ENCODE data around the gene PHF21B.

Gene PHF21B

DNA sequence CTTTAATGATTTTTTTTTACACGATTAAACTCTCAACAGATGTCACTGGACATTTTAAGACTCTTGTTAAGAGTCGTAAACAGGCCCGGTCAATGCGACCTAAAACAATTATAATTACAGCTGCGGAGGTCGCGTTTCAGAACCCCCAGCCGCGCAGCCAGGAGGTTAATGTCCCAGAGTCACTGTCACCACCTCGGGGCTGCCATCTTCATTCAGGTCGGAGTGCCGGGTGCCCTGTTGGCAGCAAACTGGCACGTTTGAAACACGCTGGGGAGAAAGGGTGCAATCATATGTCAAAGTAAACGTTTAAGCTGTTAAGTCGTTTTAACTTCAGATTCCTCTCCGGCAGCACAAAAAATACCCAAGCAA, 711 bp upstream of the PHF21B start:
- DNase-seq, result no peak

- no peak for DNase-seq
Measured at GRCh38 chr22:45008751-45009605, 827 bp downstream of the PHF21B start.

DNA sequence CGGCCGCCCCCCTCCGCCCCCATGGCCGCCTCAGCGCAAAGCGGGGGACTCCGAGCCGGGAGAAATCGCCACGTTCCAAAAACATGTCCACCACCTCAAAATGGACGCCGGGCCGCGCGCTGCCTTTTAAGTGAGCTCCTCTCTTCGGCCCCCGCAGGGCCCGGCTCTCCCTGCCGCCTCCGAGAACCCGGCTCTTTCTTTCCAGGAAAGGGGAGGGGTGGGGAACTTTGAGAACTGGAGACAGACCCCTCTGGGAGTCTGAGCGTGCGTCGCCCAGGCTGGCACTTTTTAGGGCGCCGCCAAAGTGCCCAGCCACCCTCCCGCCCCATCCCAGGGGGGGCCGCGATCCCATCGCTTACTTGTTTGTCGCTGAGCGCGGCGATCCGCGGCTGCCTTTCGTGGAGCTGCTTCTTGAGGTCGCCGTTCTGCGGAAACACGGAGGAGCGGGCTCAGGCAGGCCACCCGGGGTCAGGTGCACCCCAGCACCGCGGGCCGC, 1.6 kb downstream of the PHF21B start:
- no peak for DNase-seq

GRCh38 chr22:45007391-45008185, 2.2 kb downstream of the PHF21B start:
- no peak for DNase-seq

- DNase-seq, result no peak
Measured at GRCh38 chr22:45006964-45007390, 2.8 kb downstream of the PHF21B start.

- no peak for DNase-seq
Measured at GRCh38 chr22:45006111-45006963, 3.5 kb downstream of the PHF21B start.

DNA sequence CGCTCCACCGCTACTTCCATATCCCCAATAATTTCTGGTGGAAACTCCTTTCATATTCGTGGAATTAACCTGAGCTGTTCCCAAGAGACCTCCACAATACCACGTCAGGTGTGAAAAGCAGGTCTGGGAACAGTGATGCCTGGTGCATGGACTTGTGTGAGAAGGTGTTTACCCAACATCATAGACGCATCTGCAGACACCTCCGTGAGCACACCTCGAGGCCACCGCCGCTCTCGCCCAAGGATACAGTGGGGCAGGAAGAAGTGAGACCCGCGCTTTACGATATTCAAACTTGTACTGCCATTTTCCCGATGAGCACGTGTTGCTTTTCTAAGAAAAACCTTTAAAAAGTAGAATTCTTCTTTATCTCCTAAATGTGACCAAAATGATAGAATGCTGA, 8.2 kb downstream of the PHF21B start:
- DNase-seq, result no peak

GRCh38 chr22:45000330-45000729, 9.5 kb downstream of the PHF21B start:
- no peak for DNase-seq

DNA sequence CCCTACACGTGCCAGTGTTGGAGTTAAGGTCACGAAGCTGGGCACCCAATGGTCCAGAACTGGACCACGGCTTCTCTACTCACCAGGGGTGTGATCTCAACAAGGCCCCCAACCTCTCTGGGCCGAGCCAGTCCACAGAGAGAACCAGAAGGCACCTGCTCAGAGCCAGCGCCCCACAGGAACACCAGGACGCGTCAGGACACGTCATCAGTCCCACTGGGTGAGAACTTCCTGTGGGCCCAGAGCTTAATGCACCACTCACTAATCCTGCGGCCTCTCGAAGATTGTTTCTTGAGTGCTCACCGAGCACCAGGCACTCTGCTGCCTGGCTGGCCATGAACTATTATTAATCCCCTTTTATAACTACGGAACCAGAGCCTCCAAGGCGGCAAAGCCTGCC, 10.1 kb downstream of the PHF21B start:
- DNase-seq, result no peak

GRCh38 chr22:44999231-44999630, 10.6 kb downstream of the PHF21B start:
- DNase-seq, result no peak

- DNase-seq, result no peak
Measured at GRCh38 chr22:44998296-44998695, 11.5 kb downstream of the PHF21B start.

- no peak for DNase-seq
Measured at GRCh38 chr22:44997060-44997459, 12.7 kb downstream of the PHF21B start.

GRCh38 chr22:44996648-44997047, 13.2 kb downstream of the PHF21B start:
- DNase-seq, result no peak

- no peak for DNase-seq
Measured at GRCh38 chr22:44996120-44996519, 13.7 kb downstream of the PHF21B start.

DNA sequence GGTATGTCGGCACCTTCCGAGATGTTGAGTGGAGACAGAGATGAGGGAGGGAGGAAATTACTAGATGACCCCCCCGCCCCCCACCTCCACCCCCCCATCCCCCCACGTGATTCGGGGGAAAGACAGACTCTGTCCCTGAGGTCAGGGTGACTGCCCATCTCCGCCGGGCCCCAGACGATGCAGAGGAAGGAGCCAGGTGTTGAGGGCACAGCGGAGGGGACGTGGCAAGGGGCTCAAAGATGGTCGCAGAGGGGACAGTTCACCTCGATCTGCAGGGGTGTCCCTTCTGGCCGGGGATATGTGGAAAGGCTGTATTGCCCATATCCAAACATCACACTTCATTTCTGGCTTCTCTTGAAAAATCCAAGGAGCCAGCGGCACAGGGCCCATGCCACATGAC, 14.1 kb downstream of the PHF21B start:
- DNase-seq, result no peak

GRCh38 chr22:44995105-44995514, 14.7 kb downstream of the PHF21B start:
- DNase-seq, result no peak

DNA sequence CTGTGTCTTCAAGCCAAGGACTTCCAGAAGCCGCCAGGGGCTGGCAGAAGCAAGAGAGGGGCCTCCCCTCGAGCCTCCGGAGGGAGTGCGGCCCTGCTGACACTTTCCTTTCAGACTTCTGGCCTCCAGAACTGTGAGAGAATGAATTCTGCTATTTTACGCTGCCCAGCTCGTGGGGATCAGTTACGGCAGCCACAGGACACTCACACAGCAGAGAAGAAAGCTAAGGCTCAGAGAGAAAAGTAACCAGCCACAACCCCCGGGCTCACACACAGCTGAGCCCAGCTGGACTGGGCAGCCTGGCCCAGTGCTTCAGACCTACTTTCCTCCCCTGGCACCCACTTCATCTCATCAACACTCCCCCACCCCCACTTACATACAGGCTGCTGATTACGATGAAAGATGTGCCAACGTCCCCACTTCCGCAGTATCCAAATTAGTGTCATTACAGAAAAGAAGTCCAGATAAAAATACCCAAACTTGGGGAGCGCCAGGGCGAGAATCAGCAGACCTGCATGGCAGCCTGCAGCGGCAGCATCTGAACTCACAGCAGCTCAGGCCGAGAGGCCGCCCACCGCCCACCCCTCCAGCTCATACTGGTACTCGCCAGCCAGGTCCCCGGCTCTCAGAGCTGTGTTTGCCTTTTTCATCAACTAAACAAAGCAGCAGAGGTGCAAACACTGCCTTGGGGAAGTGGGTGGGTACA, 15.3 kb downstream of the PHF21B start:
- no peak for DNase-seq

GRCh38 chr22:44992166-44992565, 17.6 kb downstream of the PHF21B start:
- no peak for DNase-seq

DNA sequence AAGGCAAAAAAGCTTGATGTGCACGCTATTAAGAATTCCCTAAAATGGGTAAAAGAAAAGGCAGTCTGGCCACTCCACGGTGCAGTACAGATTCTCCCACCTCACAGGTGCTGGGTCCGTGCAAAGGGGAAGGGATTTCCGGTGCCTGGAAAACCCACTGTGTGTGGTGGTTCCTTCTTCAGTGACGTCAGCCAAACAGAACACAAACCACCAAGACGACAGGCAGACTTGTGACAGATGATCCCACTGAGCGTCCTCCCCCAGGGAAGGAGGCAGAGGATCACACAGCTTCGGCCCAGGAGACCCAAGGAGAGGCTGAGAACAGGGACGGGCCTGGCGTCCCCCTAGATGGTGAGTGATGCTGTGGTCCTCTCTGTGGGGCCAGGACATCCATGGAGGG, 18.6 kb downstream of the PHF21B start:
- no peak for DNase-seq

DNA sequence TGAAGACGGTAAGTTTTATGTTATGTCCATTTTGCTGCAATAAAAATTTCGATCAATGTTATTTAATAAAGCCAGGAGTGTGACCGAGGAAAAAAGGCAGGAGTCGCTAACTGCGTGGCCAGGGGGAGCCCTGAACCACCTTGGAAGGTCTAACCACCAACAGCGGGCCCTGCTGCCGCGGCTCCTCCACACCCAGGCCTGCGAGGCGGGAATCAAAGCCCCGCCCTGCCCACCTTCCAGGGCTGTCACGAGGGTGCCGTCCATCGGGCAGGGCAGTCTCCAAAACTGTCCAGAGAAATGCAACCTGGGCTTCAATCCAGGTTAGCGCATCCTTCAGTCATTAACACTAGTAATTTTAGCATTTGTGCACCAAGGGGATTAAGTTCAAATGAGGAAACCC, 19.0 kb downstream of the PHF21B start:
- no peak for DNase-seq

DNA sequence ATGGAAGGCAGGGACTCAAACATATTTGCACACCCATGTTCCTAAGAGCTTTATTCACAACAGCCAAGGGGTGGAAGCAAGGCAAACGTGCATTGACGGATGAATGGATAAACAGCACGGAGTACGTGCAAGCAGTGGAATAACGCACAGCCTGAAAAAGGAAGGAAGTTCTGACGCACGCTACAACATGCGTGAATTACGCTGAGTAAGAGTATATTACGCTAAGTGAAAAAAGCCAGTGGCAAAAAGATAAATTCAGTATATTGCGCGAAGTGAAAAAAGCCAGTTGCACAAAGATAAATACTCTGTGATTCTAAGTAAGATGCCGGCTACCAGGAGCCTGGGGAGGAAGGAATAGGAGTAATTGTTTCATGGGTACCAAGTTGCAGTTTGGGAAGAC, 19.5 kb downstream of the PHF21B start:
- DNase-seq, result no peak

DNA sequence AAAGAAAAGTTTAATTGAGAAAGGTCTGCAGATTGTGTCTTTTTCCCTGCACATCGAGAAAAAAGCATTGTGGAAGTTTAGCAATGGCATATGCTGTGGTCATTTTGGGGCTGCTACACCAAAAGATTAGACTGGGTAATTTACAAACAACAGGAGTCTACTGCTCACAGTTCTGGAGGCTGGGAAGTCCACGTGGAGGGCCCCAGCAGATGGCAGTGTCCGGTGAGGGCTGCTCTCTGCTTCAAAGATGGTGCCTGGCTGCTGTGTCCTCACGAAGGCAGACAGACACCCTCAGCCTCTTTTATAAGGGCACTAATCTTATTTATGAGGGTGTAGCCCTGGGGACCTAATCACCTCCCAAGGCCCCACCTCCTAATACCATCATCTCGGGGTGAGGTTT, 21.1 kb downstream of the PHF21B start:
- DNase-seq, result no peak

Measured in NCI-H446 treated with DMSO at 0.1 percent for 48 hours (cell line).